ENCODE data around the gene LRMDA.

Gene LRMDA

GRCh38 chr10:75398692-75399460 is 32.5 kb upstream of the LRMDA start:
- H3K9ac ChIP-seq: no peak overlapping the region
- peaks cover 21% of the 10 kb centered on the region for H3K79me2 ChIP-seq (ENCODE audit: insufficient read depth, low read depth)
- no peaks in the 10 kb centered on the region for H3K4me1 ChIP-seq (ENCODE audit: low read depth, poor library complexity, severe bottlenecking)
- H4K20me1 ChIP-seq (ENCODE audit: insufficient read depth): no peaks in the 10 kb centered on the region
- H3K36me3 ChIP-seq (ENCODE audit: insufficient read depth): no peaks in the 10 kb centered on the region
- H3K27me3 ChIP-seq (ENCODE audit: insufficient read depth, low read depth): no peaks in the 10 kb centered on the region
- TF ChIP-seq CTCF (conservative IDR thresholded peaks at IDR 0.05; ENCODE audit: low read depth, low read length): no peak
- peak overlapping the region; percentile 45; the same call in 1 of the 2 replicates for H3K4me2 ChIP-seq
- H2AFZ ChIP-seq (ENCODE audit: low read depth): no peak overlapping the region
- no peak overlapping the region for H3K4me3 ChIP-seq (IDR thresholded peaks at IDR 0.05; ENCODE audit: insufficient read depth, low read depth, low read length)
- H3K27ac ChIP-seq: no peak overlapping the region

- TF ChIP-seq CTCF (conservative IDR thresholded peaks at IDR 0.05; ENCODE audit: low read depth, low read length): peak; percentile 24; the same call in 1 of the 2 replicates
- no peak overlapping the region for H3K27ac ChIP-seq
- no peaks in the 10 kb centered on the region for H3K4me1 ChIP-seq (ENCODE audit: low read depth, poor library complexity, severe bottlenecking)
- peak overlapping the region; percentile 91; the same call in 1 of the 2 replicates for H2AFZ ChIP-seq (ENCODE audit: low read depth)
- H3K4me3 ChIP-seq (IDR thresholded peaks at IDR 0.05; ENCODE audit: insufficient read depth, low read depth, low read length): no peak overlapping the region
- no peaks in the 10 kb centered on the region for H4K20me1 ChIP-seq (ENCODE audit: insufficient read depth)
- peak overlapping the region; percentile 71; the same call in 1 of the 2 replicates for H3K4me2 ChIP-seq
- no peaks in the 10 kb centered on the region for H3K36me3 ChIP-seq (ENCODE audit: insufficient read depth)
- H3K27me3 ChIP-seq (ENCODE audit: insufficient read depth, low read depth): no peaks in the 10 kb centered on the region
- no peak overlapping the region; the same call in 1 of the 2 replicates for H3K9ac ChIP-seq
- peaks cover 21% of the 10 kb centered on the region for H3K79me2 ChIP-seq (ENCODE audit: insufficient read depth, low read depth)
These were observed 31.8 kb upstream of the LRMDA start for GRCh38 chr10:75399461-75400162.

GRCh38 chr10:75400163-75400770 is 31.2 kb upstream of the LRMDA start:
- H3K27ac ChIP-seq: peak overlapping the region; percentile 61
- no peaks in the 10 kb centered on the region for H3K36me3 ChIP-seq (ENCODE audit: insufficient read depth)
- peak overlapping the region; percentile 59 for H3K9ac ChIP-seq
- no peaks in the 10 kb centered on the region for H4K20me1 ChIP-seq (ENCODE audit: insufficient read depth)
- H2AFZ ChIP-seq (ENCODE audit: low read depth): peak overlapping the region; percentile 91; the same call in 1 of the 2 replicates
- no peak overlapping the region for H3K4me3 ChIP-seq (IDR thresholded peaks at IDR 0.05; ENCODE audit: insufficient read depth, low read depth, low read length)
- no peaks in the 10 kb centered on the region for H3K27me3 ChIP-seq (ENCODE audit: insufficient read depth, low read depth)
- peaks cover 21% of the 10 kb centered on the region for H3K79me2 ChIP-seq (ENCODE audit: insufficient read depth, low read depth)
- no peaks in the 10 kb centered on the region for H3K4me1 ChIP-seq (ENCODE audit: low read depth, poor library complexity, severe bottlenecking)
- peak overlapping the region; percentile 71 for H3K4me2 ChIP-seq
- TF ChIP-seq CTCF (conservative IDR thresholded peaks at IDR 0.05; ENCODE audit: low read depth, low read length): peak; percentile 30; the same call in 1 of the 2 replicates

GRCh38 chr10:75400771-75401568 is 30.5 kb upstream of the LRMDA start:
- H3K4me1 ChIP-seq (ENCODE audit: low read depth, poor library complexity, severe bottlenecking): no peaks in the 10 kb centered on the region
- no peaks in the 10 kb centered on the region for H3K36me3 ChIP-seq (ENCODE audit: insufficient read depth)
- H3K27ac ChIP-seq: peak overlapping the region; percentile 61
- no peak for TF ChIP-seq CTCF (conservative IDR thresholded peaks at IDR 0.05; ENCODE audit: low read depth, low read length)
- no peaks in the 10 kb centered on the region for H3K27me3 ChIP-seq (ENCODE audit: insufficient read depth, low read depth)
- peak overlapping the region; percentile 59 for H3K9ac ChIP-seq
- peak overlapping the region; percentile 91 for H2AFZ ChIP-seq (ENCODE audit: low read depth)
- peaks cover 21% of the 10 kb centered on the region for H3K79me2 ChIP-seq (ENCODE audit: insufficient read depth, low read depth)
- H3K4me2 ChIP-seq: peak overlapping the region; percentile 71
- no peaks in the 10 kb centered on the region for H4K20me1 ChIP-seq (ENCODE audit: insufficient read depth)
- H3K4me3 ChIP-seq (IDR thresholded peaks at IDR 0.05; ENCODE audit: insufficient read depth, low read depth, low read length): no peak overlapping the region
